Measurements from ENCODE around the gene POU2AF2.
"Not testable (repeated sequence)": the region's sequence is repeated elsewhere in the genome, so short reads cannot be mapped to it uniquely, and the experiment has no call there.

Gene POU2AF2

DNA sequence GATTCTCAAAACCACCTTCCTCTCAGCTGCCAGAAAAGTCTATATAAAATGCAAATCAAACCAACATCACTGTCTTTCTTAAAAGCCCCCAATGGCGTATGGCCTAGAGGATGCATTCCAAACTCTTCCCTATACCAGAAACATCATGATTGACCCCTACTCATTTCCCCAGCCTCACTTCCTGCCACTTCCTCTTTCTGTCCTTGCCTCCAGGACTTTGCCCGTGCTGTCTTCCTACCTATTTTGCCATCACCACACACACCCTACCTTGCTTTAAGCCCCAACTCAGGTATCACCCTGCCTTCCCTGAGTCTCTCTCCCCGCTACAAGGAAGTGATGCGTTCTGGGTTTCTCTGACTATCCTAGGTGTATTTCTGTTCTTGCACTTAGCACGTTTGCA lies 8.1 kb downstream of the POU2AF2 start:
- no peak overlapping the region for H3K4me3 ChIP-seq (ENCODE audit: low read depth, low read length)
- TF ChIP-seq, protein P1, sequence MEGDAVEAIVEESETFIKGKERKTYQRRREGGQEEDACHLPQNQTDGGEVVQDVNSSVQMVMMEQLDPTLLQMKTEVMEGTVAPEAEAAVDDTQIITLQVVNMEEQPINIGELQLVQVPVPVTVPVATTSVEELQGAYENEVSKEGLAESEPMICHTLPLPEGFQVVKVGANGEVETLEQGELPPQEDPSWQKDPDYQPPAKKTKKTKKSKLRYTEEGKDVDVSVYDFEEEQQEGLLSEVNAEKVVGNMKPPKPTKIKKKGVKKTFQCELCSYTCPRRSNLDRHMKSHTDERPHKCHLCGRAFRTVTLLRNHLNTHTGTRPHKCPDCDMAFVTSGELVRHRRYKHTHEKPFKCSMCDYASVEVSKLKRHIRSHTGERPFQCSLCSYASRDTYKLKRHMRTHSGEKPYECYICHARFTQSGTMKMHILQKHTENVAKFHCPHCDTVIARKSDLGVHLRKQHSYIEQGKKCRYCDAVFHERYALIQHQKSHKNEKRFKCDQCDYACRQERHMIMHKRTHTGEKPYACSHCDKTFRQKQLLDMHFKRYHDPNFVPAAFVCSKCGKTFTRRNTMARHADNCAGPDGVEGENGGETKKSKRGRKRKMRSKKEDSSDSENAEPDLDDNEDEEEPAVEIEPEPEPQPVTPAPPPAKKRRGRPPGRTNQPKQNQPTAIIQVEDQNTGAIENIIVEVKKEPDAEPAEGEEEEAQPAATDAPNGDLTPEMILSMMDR (IDR thresholded peaks at IDR 0.05; ENCODE audit: insufficient read depth, low read depth, low read length, missing control alignments), result no peak
- no peak for DNase-seq (ENCODE audit: low read depth)

DNA sequence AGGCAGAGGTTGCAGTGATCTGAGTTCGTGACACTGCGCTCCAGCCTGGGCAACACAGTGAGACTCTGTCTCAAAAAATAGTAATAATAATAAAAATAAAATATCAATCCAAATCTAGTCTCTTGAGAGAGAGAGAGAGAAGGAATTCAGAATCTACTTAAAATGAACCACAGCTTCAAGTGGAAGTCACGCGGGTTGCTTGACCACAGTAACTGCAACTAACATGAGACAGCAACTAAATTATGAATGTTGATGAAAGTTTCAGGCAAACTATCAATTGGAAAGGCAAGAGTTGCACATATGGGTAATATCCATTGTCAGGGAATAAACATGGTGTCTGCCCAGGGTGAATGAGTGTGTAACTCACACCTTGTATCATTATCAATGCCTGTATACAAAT lies 12.5 kb downstream of the POU2AF2 start:
- TF ChIP-seq, protein P1 (IDR thresholded peaks at IDR 0.05; ENCODE audit: insufficient read depth, low read depth, low read length, missing control alignments), result no peak
- no peak overlapping the region for H3K4me3 ChIP-seq (ENCODE audit: low read depth, low read length)
- no peak for DNase-seq (ENCODE audit: low read depth)

DNA sequence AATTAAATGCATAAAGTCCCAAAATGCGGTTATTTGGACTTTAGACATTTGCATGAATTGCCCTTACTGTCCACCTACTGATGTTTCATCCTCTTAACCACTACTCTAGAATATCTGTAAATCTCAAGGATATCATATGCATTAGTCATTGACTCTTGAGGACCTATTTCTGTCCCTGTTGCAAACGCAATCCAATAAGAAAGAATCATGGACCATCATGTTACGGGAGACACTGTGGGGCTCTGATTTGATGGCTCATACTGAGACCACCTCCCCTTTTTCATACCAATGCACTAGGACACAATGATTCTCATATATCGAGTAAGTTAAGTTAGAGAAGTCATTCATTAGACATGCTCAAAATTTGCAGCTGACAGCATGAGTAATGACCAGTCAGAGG lies 14.4 kb downstream of the POU2AF2 start:
- H3K4me3 ChIP-seq (ENCODE audit: low read depth, low read length), result no peak overlapping the region
- TF ChIP-seq, protein P1 (IDR thresholded peaks at IDR 0.05; ENCODE audit: insufficient read depth, low read depth, low read length, missing control alignments), result no peak
- no peak for DNase-seq (ENCODE audit: low read depth)

GRCh38 chr11:111260811-111261210 lies 15.3 kb downstream of the POU2AF2 start:
- TF ChIP-seq, protein P1 (IDR thresholded peaks at IDR 0.05; ENCODE audit: insufficient read depth, low read depth, low read length, missing control alignments), result no peak
- no peak overlapping the region for H3K4me3 ChIP-seq (ENCODE audit: low read depth, low read length)

GRCh38 chr11:111264646-111265045 lies 19.1 kb downstream of the POU2AF2 start:
- DNase-seq (ENCODE audit: low read depth), result no peak
- TF ChIP-seq, protein P1 (IDR thresholded peaks at IDR 0.05; ENCODE audit: insufficient read depth, low read depth, low read length, missing control alignments), result no peak
- H3K4me3 ChIP-seq (ENCODE audit: low read depth, low read length), result no peak overlapping the region

More at GRCh38 chr11:111260811-111261210, 15.3 kb downstream of the POU2AF2 start:
- no peak for DNase-seq (ENCODE audit: low read depth)

GRCh38 chr11:111265421-111265820 lies 19.9 kb downstream of the POU2AF2 start:
- DNase-seq (ENCODE audit: low read depth), result no peak
- no peak overlapping the region for H3K4me3 ChIP-seq (ENCODE audit: low read depth, low read length)
- TF ChIP-seq, protein P1 (IDR thresholded peaks at IDR 0.05; ENCODE audit: insufficient read depth, low read depth, low read length, missing control alignments), result no peak

DNA sequence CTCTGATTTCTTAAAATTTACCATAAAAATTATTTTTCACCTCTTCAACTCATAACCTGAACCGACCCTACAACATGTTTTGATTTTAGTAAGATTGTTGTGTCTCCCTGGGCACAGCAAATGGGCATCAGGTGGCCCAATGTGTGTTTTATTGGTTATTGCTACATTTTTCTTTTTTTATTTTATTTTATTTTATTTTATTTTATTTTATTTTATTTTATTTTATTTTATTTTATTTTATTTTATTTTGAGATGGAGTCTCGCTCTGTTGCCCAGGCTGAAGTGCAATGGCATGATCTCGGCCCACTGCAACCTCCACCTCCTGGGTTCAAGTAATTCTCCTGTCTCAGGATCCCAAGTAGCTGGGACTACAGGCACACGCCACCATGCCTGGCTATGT lies 22.8 kb downstream of the POU2AF2 start:
- DNase-seq (ENCODE audit: low read depth); H3K4me3 ChIP-seq (ENCODE audit: low read depth, low read length): not testable (repeated sequence)
